GM18909 (cell line): ENCODE results near the gene HDAC10.

Experiments used
- ATAC-seq: cut with Tn5 transposase; IDR thresholded peaks from one replicate; pipeline ENCODE4 v1.9.1; 2021; ENCODE audit warnings: mild to moderate bottlenecking; ENCODE audit not compliant: unreplicated experiment, poor library complexity

Gene HDAC10

DNA sequence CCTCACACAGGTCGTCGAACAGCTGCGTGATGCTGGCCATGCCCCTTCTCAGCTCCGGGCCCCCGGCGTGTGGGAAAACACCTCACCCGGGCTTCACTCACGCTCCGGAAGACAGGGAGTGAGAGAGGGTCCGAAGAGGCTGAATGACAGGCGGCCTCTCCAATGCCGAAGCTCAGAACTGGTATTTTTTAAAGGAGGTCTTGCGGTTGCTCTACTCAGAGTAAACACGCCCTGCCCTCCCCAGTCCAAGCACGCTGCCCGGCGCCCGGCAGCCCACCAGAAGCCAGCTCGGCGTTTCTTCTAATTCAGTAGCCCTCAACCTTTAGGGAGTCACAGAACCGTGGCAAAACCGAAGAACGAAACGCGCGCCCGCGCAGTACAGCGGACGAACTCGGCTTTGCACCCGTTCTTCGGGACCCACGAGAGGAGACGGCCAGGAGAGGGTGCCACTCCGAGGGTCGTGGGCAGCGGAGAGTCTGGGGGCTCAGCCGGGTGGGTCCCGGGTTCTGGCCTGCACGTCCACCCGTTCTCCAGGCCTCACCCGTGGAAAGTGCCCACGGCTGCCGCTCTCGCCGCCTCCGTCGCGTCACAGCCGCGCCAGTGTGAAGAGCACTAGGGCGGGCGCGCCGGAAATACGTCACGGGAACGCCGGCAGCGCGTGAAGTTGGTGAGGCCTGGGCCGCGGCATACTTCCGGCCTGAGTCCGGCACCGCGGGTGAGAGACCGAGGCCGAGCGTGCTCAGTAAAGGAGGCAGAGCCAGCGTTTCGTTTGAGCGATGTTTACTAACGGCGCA is 6.4 kb downstream of the HDAC10 start, which contains the start of gene TUBGCP6:
TUBGCP6 (minus strand) TSS at position 604 of the 794 bp plus-strand sequence; CDS start at position 40, 564 bp downstream.
- peak; percentile 75 for ATAC-seq

DNA sequence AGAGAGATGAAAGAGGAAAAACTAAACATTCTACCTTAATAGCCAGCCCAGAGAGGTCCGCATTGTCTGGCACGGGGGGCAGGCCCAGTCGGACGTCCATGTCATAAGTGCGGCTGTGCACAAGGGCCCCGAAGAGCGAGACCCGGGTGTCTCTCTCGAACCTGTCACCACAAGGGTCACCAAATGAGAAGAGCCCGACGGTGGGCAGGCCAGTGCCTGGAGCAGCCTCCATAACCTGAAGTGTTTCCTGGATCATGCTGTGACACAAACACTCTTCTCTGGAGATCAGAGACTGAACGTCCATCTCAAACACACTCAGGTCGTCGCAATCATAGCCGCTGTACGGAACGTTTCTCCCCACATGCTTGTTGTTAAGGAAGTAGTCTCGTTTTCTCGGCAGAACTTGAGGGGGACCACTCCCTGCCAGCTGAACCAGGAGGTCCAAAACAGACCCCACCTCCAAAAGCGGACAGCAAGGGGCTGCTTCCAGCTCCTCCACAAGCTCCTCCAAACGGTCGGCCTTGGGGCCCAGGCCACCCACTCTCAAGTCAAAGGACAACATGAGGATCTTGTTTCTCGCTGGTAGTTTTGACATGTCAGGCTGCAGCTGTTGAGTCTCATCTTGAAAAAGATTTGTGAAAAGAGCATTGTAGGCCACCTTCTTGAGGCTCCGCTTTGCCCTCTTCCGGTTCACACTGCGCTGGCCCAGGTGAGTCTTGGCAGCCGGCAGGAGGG is 7.2 kb downstream of the HDAC10 start:
- no peak for ATAC-seq

DNA sequence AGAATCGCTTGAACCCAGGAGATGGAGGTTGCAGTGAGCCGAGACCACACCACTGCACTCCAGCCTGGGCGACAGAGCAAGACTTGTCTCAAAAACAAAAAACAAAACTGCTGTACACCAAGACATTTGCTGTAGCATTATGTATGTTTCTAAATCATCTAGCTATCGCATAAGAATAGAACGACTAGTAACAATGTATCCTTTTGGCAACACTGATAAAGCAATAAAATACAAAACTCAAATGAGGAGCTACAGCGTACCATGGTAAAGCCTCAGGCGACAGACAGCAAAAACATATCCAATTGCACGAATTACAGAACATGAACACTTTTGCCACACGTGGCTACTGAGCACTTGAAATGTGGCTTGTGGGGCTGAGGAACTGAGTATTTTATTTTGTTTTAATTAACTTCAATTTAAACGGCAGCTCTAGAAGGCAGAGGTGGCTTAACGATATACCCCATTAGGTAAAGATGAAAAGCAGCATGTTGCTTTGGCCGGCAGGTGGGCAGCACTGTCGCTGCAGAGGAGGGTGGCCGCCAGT is 8.6 kb downstream of the HDAC10 start:
- ATAC-seq, result no peak

DNA sequence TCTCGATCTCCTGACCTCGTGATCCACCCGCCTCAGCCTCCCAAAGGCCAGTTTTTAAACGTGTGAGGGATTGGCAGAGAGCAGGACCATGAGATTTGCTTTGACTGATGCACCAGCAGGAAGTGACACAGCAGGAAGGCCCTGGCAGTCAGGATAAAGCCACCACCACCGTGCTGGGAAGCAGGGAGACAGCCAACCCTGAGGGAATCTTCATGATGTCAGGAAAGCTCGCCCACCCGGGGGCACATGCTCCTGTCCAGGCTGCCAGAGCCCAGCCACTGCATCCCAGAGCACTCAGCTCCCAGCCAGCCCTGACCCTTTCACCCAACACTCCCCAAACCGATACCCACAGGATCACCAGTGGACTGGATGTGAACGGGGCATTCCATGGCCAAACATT is 12.3 kb downstream of the HDAC10 start:
- ATAC-seq, result no peak

DNA sequence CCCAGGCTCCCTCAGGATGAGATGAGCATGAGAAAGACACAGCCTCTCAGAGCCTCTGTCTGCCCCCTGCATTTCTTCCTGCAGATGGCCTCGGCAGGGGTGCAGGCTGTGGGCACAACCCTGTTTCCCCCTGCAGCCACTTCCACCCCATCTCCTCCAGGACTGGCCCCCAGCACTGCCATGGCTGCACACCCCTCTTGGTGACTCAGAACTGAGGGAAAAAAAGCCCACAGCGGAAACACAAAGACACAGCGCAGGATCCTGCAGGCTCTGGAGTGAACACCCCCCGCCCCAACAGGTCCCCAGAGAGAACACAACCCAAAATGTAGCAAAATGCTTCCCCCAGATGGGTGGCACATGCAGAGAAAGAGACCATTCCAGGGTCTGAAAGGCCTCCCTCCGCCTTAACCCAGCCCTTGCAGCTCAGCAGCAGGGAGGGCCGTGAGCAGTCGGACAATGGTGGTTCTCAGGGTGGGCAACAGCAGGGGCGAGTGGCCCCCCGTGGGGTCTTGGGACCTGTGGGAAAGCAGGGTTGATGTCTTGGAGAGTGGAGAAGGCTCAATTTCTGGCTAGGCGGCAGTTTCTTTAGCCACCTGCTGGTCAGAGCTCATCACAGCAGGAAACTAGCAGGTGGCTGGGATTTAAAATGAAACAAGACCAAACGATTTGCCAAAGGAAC is 14.2 kb downstream of the HDAC10 start:
- no peak for ATAC-seq

DNA sequence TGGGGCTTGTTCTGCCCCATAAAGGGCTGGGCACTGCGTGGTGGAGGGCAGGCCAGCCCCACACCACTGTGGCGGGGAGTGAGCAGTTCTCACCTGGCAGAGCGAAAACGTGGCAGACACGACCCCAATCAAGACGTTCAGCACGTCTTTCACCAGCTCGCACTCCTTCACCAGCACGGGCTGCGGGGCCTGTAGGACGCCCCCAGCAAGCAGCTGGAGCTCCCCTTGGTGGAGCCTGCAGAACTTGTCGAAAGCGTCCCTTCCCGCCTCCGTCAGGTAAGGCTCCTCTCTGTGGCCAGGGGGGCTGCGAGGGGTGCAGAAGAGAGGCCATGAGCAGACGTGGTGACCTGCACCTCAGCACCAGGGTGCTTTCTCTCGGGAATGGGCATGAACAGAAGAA is 17.8 kb downstream of the HDAC10 start:
- ATAC-seq, result no peak

DNA sequence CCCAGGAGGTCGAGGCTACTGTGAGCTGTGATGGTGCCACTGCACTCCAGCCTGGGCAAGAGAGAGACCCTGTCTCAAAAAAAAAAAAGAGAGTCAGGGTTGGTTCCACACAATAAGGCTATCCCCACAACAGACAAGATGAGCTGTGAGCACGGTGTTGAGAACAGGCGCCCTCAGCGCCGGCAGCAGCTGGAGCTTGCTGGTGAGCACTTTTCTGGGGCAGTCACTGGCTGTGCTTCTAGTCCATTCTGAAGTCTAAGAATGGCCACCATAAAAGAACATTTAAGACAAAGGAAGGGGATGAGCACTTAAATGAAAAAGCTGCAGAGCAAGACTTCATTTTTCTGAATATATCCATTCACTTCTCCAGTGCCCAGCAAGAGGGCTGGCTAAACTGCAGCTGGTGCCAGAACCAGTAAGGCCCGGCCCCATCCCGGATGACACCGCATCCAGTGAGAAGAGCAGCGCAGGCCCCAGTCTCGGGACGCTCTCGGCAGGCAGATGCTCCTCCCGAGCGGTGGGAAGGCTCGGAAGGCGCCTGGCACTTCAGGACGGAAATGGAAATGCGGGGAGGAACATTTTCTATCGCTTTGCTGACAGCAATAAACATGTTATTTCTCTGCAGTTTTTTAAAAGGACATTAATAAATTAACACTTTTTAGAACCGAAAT is 18.4 kb downstream of the HDAC10 start:
- no peak for ATAC-seq

DNA sequence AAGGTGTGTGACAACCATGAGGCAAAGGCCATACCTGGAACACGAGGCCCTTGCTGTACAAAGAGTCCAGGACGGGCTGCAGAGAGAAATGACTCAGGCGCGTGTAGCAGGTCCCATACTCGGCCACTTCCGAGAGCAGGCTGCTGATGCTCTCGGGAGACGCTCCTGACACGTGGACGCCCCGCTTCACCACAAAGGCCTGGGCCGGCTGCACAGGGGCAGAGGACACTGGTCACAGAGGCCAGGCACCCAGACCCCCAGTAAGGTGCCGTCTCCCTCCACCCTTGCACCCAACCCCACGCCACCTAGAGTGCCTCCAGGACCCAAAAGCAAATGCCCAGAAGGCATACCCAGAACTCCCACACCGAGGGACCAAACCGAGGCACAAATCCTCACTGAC is 21.7 kb downstream of the HDAC10 start:
- ATAC-seq, result no peak

DNA sequence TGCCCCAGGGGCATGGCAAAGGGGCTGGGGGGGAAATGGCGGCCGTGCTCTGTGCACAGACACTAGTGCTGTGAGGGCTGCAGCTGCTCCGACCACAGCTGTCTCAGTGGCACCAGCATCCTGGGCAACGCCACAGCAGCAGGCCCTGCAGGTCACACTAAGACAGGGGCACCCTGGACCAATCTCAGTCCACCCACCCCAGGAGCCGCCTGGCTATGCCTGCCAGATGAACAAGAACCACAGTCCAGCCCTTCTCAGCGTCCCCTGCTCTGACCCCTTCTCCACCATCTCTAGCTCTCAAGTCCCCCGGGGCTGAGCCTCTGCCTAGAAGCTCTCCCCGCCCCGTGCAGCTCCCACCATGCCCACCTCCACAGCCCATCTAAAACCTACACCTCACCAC is 22.7 kb downstream of the HDAC10 start:
- no peak for ATAC-seq

DNA sequence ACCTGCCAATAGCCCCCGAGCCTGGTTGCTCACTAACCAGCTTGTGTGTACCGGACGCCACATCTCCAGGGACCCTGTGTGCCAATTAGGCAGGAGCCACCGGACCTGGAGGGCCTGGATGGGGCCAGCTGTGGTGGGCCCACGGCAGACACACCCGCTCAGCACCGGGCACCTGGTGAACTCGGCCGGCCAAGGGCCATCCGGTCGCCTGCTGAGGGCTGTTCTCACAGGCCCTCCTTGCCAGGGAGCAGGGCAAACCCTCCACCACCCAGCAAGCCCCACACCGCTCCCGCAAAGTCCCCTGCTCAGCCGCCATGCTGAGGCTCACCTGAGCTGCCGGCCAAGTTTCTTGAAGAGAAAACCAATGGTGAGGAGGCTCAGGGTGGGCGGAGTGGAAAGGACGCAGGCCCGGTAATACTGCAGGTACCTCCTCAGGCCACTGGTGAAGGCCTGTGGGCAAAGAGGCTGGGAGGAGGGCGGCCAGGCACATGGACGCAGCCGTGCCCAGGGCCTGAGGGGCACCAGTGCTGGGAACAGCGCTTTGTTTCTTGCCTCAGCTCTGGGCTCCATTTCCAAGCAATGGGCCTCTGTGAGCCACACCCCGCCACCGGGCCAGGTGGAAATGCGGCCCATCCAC is 23.4 kb downstream of the HDAC10 start:
- ATAC-seq, result no peak

DNA sequence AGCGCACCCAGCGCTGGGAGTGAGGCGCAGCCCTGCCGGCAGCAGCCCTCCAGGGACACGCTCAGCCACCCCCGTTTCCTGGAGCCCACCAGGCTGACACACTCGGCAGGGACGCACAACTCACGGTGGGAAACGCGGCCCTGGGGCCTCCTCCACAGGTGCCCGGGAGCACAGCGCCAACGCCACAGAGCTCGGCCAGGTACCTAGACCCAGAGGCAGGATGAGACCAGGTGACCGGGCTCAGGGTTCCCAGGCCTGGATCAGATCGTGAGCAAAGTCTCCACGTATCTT is 24.2 kb downstream of the HDAC10 start:
- no peak for ATAC-seq

DNA sequence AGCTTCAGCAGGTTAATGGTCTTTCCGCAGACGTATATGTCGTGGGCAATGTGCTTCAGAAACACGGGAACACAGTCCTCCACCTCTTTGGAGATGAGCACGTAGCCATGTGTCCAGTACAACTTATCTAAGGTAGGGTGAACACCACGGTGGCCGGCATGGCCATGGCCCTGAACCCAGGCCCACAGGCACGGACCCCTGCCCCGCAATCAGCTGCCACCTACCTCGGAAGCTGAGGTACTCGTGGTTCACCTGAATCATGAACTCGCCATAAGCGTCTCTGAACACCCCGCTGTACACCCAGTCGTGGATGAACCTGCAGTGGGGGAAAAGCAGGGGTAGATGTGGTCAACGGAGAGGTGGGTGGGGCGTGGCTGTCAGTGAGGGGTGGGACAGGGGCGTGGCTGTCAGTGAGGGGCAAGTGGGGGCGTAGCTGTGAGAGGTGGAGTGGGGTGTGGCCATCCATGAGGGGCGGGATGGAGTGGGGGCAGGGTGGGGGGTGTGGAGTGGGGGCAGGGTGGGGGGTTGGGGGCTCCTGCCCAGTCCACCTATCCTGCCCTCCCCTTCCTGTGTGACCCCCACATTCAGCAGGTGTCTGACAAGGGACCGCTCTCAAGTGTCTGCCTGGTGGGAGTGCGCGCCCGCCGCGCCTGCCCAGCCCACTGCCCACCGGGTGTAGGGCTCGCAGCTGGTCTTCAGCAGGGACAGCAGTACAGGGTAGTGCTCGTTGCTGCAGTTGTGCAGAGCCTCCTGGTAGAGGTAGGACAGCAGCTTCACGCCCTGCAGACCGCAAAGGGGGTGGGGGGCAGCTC is 24.8 kb downstream of the HDAC10 start:
- no peak for ATAC-seq

DNA sequence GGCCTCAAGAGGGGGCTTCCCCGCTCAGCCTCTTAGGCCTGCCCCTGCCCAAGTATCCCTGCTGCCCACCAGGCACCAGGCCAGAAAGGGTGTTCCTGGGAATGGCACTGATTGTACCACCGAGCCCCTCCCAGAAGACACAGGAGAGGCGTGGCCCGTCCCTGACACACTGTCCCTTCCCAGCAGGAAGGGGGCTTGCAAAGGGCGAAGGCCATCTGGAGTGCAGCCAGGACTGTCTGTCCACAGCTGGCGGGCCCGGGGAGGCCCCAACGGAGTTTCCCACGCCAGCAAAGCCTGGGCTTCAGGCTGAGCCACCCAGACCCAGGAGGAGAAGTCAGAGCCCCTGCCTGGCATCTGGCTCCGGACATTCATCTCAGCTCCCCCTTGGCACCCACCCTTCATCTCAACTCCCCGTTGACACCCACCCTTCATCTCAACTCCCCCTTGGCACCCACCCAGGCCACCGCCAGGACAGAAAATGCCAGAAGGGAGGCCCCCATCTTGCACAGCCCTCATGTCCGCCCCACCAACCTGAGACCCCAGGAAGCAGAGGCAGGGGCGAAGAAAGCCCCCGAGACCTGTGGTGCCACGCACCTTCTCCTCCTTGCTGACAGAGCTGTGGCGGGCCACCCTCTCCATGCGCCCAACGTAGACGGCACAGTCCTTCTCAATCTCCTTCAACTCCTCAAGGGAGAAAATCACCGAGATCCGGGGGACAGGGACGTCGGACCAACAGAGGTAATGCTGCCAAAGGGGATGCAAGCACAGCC is 25.7 kb downstream of the HDAC10 start:
- no peak for ATAC-seq

DNA sequence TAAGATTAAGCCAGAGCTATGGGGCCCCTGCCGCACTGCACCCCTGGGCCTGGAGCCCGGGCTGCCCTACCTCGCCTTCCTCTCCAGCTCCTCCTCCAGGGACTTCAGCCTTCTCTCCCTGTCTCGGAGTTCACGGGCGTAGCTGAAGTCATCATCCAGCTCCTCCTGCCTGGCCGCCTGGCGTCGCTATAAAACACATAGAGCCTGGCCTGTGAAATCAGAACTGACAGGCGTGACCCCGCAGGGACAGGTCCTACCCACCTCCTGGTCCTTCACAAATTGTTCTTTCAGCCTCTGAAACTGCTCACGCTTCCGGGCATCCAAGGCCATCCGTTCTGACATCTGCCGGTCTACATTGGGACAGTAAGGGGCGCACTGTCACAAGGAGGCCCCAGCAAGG is 27.0 kb downstream of the HDAC10 start:
- ATAC-seq, result no peak

DNA sequence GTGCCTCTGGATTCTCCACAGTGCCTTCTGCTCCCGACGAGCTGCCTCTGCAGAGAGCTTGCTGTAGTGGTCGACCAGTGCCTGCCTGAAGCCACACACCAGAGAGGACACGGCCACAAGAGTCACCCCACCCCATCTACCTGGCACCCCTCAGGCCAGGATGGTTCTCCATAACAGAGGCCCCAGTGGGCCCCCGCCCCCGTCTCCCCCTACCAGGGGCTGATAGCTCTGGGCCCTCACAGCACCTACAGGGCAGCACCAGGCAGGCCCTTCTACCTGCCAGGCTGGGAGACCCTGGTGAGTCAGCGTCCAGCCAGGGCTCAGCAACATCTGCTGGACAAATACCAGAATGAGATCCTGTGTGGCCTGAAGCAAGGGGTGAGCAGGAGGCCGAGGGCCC is 28.6 kb downstream of the HDAC10 start:
- no peak for ATAC-seq

DNA sequence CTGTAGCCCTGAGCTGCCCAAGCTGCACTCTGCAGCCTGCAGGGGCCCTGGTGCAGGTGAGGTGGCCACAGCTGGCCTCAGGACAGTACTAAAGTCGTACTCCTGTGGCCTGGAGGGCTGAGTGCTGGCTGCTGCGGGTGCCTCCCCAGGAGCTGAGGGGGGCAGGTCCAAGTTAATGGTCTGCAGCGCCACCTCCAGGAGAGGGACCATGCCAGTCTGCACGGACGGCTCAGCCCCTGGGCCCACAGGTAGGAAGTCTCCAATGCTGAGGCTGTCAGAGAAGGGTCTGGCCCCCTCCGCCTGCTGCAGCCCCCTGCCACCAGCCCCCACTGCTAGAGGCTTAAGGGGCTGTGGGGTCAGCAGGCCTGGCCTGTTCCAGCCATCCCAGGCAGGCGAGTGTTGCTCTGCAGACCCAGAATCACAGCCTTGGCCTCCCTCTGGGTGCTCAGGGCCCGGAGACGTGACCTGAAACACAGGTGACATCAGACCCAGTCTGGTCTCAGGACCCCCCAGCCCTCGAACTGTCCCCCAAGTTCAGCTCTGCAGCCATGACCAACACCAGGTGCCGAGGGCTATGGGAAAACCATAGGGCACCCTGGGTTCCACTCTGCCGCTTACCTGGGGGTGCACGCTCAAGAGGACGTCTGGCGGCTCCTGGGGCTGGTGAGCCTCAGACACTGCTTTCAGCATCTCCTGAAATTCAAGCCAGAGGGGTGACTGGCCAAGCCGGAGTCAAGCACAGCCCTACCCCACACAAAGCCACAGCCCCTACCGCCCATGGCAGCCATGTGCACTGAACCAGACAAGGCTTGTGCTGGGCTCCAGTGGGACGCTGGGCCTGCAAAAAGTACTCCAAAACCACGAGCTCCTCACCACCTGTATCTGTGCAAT is 29.4 kb downstream of the HDAC10 start:
- no peak for ATAC-seq

DNA sequence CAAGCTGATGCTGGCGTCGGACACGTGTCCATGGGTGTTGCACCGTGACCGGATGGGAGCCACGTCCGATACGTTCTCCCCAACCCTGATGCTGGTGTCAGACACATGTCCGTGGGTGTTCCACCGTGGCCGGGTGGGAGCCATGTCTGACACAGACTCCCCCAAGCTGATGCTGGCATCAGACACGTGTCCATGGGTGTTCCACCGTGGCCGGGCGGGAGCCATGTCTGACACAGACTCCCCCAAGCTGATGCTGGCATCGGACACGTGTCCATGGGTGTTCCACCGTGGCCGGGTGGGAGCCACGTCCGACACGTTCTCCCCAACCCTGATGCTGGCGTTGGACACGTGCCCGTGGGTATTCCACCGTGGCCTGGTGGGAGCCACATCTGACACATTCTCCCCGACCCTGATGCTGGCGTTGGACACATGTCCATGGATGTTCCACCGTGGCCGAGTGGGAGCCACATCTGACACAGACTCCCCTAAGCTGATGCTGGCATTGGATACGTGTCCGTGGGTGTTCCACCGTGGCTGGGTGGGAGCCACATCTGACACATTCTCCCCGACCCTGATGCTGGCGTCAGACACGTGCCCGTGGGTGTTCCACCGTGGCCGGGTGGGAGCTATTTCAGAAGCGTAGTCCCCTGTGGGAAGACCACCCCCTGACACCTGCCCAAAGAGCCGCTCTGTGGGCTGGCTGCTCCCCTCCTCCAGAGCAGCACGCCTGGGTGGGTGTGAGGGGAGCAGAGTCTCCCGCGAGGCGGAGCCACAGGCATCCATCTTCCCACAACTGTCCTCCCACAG is 30.3 kb downstream of the HDAC10 start:
- no peak for ATAC-seq
